Esophagus muscularis mucosa (tissue), 3 donors: ENCODE measurements around the gene BBLN.

Experiments used
- CTCF ChIP-seq, 3 experiments: fragments of 200-600 bp in 2 of 3; fragments of 450-650 bp in 1 of 3; sonication (generic) in 2 of 3; IDR thresholded peaks; one replicate each; pipeline ENCODE4 v1.5.1; 2017 to 2019; ENCODE audit warnings: antibody characterized with exemption in 3 of 3, mild to moderate bottlenecking in 2 of 3, moderate library complexity in 1 of 3
- POLR2AphosphoS5 ChIP-seq, 2 donors: sonication (generic); formaldehyde crosslinking; IDR thresholded peaks; one replicate each; pipeline ENCODE4 v1.6.1; 2017; ENCODE audit warnings: antibody characterized with exemption in 2 of 2

- no peak for TF ChIP-seq POLR2AphosphoS5 (IDR thresholded peaks at IDR 0.05)
- TF ChIP-seq CTCF (IDR thresholded peaks at IDR 0.05): no peak
Observed at GRCh38 chr9:128180001-128180400, 19.9 kb downstream of the BBLN start.
